C4-2B (cell line): ENCODE data around the gene DNAH17.

ENCODE experiments used
- H3K27ac ChIP-seq: fragments of 450-650 bp; 2 replicates; pipeline ENCODE4 v1.5.1; 2017
- ZFX ChIP-seq: fragments of 450-650 bp; IDR thresholded peaks from 2 replicates; pipeline ENCODE4 v1.6.1; 2017
- TF ChIP-seq, protein P1 (sequence below): fragments of 450-650 bp; conservative IDR thresholded peaks from 2 replicates; pipeline ENCODE4 v1.5.1; 2017; ENCODE audit warnings: mild to moderate bottlenecking

DNAH17 gene

DNA sequence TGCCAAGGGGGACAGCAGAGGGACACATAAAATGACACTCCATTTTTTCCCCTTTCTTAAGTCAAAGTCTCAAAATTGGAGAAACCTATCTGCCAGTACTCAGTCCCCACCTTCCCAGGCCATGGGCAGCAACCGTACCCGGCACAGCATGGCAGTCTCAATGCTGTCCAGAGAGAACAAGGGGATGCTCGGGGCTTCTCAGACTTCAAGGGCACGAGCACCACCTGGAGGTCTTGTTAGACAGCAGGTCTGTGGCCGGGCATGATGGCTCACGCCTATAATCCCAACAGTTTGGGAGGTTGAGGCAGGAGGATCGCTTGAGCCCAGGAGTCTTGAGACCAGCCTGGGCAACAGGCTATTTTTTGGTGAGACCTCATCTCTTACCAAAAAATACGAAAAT is 3.2 kb downstream of the DNAH17 start:
- TF ChIP-seq ZFX = no peak
- TF ChIP-seq, protein P1, sequence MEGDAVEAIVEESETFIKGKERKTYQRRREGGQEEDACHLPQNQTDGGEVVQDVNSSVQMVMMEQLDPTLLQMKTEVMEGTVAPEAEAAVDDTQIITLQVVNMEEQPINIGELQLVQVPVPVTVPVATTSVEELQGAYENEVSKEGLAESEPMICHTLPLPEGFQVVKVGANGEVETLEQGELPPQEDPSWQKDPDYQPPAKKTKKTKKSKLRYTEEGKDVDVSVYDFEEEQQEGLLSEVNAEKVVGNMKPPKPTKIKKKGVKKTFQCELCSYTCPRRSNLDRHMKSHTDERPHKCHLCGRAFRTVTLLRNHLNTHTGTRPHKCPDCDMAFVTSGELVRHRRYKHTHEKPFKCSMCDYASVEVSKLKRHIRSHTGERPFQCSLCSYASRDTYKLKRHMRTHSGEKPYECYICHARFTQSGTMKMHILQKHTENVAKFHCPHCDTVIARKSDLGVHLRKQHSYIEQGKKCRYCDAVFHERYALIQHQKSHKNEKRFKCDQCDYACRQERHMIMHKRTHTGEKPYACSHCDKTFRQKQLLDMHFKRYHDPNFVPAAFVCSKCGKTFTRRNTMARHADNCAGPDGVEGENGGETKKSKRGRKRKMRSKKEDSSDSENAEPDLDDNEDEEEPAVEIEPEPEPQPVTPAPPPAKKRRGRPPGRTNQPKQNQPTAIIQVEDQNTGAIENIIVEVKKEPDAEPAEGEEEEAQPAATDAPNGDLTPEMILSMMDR = no peak
- H3K27ac ChIP-seq = no peak overlapping the region

DNA sequence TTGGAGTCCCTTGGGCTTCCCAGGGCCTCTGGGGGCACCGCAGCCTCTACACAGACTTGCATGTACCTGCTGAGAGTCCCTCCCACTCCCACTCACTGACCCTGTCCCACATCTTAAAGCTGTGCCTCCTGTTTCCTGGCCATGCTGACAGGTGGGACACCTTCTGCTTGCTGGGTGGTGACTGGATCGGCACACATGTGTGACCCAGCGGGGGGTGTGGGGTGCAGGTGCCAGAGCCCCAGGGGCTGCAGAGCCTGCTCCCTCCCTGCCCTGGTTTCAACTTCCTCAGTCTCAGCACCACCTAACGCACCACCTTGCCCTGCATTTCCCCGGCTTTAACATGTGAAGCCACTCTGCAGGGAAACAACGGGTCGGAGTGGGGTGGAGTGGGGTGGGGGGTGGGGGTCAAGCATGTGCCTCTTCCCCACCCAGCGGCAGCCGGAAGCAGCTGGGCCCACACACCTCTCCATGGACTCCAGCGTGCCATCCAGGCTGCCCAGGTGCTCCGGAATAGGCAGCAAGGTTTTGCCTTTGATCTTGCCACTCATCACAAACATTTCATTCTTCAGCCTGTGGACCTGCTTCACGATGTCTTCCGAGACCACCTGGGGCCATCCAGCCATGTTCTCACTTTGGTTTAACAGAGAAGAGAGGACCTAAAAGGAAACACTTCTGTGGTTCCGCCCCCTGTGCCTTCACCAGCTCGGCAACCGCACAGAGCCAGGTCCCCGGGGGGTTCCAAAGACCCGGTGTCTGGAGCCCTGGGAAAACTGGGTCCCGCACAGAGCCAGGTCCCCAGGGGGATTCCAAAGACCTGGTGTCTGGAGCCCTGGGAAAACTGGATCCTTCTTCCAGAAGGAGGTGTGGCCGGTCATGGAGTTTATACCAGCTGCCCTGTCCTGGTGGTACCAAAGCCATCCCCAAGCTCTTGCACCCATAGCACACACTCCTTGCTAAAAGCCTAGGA is 4.7 kb downstream of the DNAH17 start:
- H3K27ac ChIP-seq = no peak overlapping the region
- no peak for TF ChIP-seq ZFX
- TF ChIP-seq, protein P1 = no peak

DNA sequence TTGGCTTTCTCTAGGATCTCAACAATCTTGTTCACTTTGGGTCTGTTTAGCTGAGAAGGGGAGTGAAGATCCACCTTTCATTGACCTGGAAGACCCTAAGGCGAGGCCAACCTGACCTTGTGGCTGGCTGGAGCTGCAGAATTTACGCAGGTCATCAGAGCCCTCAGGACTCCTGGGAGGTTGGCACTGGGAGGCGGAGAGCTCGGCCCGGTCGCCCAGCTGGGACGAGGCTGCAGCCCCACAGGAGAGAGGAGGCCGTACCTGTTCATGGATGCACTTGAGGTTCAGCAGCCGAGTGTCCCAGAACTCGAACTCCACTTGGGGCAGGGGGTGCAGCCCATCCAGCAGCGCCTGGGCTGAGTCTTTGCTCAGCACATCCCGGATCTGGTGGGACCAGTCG is 5.9 kb downstream of the DNAH17 start:
- TF ChIP-seq, protein P1 = no peak
- no peak for TF ChIP-seq ZFX
- H3K27ac ChIP-seq = no peak overlapping the region

DNA sequence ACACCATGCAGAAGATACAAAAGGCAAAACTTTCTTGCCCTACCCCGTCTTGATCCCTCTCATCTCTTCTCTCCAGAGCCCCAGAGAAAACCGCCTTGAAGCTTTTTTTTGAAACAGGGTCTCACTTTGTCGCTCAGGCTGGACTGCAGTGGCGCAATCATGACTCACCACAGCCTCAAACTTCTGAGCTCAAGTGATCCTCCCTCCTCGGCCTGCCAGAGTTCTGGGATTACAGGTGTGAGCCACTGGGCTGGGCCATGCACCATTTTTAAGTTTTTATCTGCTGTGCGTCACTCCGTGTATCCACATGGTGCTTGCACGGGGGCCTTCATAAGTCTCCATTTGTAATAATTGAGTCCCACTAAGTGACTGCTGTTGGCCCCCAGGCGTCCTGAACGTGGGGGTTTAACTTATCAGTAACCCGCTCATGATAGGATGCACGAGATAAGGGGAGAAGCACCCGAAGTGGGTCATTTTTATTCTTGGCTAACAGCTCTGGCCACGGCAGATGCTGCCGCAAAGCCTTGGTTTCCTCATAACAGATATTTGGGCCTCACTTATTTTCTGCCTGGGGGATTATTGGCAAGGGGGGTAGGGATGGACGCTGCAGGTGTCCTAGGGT is 8.6 kb downstream of the DNAH17 start:
- TF ChIP-seq, protein P1 = no peak
- TF ChIP-seq ZFX = no peak
- no peak overlapping the region for H3K27ac ChIP-seq

DNA sequence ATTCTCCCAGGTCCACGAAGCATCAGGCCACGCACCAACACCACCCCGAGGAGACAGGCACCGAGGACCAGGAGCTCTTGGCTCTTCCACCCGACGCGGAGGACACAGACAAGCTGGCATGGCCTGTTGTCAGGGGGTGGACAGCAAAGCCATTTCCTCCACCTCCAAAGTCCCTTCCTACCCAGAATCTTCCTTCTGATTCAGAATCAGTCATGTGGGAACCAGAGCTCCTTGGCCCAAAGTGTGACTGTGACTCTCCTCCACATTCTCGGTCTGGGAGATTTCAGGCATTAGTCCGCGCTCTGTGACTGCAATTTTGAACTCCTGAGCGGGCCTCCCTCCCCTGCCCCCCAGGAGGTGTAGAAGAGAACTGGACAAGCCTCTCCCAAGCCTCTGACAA is 9.2 kb downstream of the DNAH17 start:
- H3K27ac ChIP-seq = no peak overlapping the region
- TF ChIP-seq, protein P1 = no peak
- no peak for TF ChIP-seq ZFX

DNA sequence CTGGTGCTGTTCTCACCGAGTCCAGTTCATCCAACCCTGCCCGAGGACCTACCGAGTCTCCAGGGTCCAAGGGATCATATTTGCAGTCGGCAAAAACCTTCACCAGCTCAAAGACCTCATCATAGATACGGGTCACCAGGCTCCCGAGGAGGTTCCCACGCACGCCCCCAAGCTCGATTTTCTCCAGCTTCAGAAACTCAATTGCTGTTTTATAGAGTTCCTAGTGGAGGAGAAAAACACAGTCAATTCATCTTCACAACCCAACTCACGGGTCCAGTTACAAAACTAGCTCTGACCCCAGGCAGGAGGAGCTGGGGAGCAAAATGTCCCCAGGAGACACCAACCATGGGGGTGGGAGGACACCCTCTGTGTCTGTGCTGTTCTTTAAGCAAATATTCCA is 10.2 kb downstream of the DNAH17 start:
- no peak for TF ChIP-seq ZFX
- TF ChIP-seq, protein P1 = no peak
- no peak overlapping the region for H3K27ac ChIP-seq
